GM12892 (cell line): Measurements from ENCODE around the gene LINC00237.
A peak's percentile ranks its signal among the peaks of the same experiment; 100 is the strongest.

Experiments
- DNase-seq: peaks from one replicate; pipeline ENCODE4 v3.0.0; 2011; ENCODE audit not compliant: insufficient read length
- FAIRE-seq: peaks from 2 replicates; lab custom pipeline; 2011; peaks lifted over from hg19 to GRCh38; lab: Jason Lieb, UNC
- POLR2A ChIP-seq: IDR thresholded peaks from 2 replicates; pipeline ENCODE4 v1.6.1; 2011; ENCODE audit warnings: low read depth, low read length, control low read depth
- POLR2AphosphoS5 ChIP-seq: IDR thresholded peaks from 2 replicates; pipeline ENCODE4 v1.6.1; 2011; ENCODE audit warnings: low read depth, low read length, control low read depth
- TAF1 ChIP-seq: IDR thresholded peaks from 2 replicates; pipeline ENCODE4 v1.6.1; 2011; ENCODE audit warnings: low read depth, mild to moderate bottlenecking, control low read depth, low read length, borderline replicate concordance

Gene LINC00237

GRCh38 chr20:21103582-21104465, 2.3 kb downstream of the LINC00237 start:
- DNase-seq (no peak), FAIRE-seq (no peak)
- TF ChIP-seq POLR2A (no peak), TAF1 (no peak), POLR2AphosphoS5 (no peak)

- TF ChIP-seq POLR2A (no peak), POLR2AphosphoS5 (no peak), TAF1 (no peak)
- FAIRE-seq (no peak), DNase-seq (no peak)
Observed at GRCh38 chr20:21102603-21103311, 3.4 kb downstream of the LINC00237 start.

GRCh38 chr20:21101932-21102575, 4.1 kb downstream of the LINC00237 start:
- DNase-seq (no peak), FAIRE-seq (no peak)
- TF ChIP-seq POLR2A (no peak), POLR2AphosphoS5 (no peak), TAF1 (no peak)

- FAIRE-seq (no peak), DNase-seq (no peak)
- no peak for TF ChIP-seq POLR2AphosphoS5
- no peak for TF ChIP-seq POLR2A
- no peak for TF ChIP-seq TAF1
Observed at GRCh38 chr20:21101453-21101931, 4.7 kb downstream of the LINC00237 start.

- FAIRE-seq = peak; percentile 21
- DNase-seq = no peak
- no peak for TF ChIP-seq POLR2AphosphoS5
- no peak for TF ChIP-seq POLR2A
- TF ChIP-seq TAF1 = no peak
Observed at GRCh38 chr20:21100578-21101452, 5.3 kb downstream of the LINC00237 start.

GRCh38 chr20:21099751-21100577, 6.2 kb downstream of the LINC00237 start:
- FAIRE-seq (peak; percentile 68), DNase-seq (no peak)
- TF ChIP-seq POLR2A = no peak
- no peak for TF ChIP-seq TAF1
- TF ChIP-seq POLR2AphosphoS5 = no peak

GRCh38 chr20:21096321-21097043, 9.7 kb downstream of the LINC00237 start:
- no peak for DNase-seq
- peak; percentile 53 for FAIRE-seq
- TF ChIP-seq POLR2A = no peak
- no peak for TF ChIP-seq TAF1
- TF ChIP-seq POLR2AphosphoS5 = no peak

GRCh38 chr20:21092806-21093205, 13.4 kb downstream of the LINC00237 start:
- no peak for TF ChIP-seq TAF1
- no peak for TF ChIP-seq POLR2A
- TF ChIP-seq POLR2AphosphoS5 = no peak
- DNase-seq (no peak), FAIRE-seq (no peak)

- FAIRE-seq = no peak
- no peak for DNase-seq
- TF ChIP-seq TAF1 = no peak
- TF ChIP-seq POLR2AphosphoS5 = no peak
- no peak for TF ChIP-seq POLR2A
Observed at GRCh38 chr20:21090721-21091120, 15.4 kb downstream of the LINC00237 start.
